Keratinocyte (primary cell): ENCODE measurements around the gene ZNF358. TPM values are rescaled to one million over a fixed set of nuclear protein-coding genes. Genes with fewer than 3 reads are reported as not detected.

Experiments
- DNase-seq: peaks from one replicate; pipeline ENCODE4 v3.0.0-alpha.2; 2011; ENCODE audit warnings: low read depth, missing footprints, low spot score
- FAIRE-seq: peaks from 2 replicates; lab custom pipeline; 2011; peaks lifted over from hg19 to GRCh38; lab: Jason Lieb, UNC
- H2AFZ ChIP-seq: 2 replicates; pipeline ENCODE4 v1.6.0; 2012; ENCODE audit warnings: low read length, control low read depth, inconsistent platforms; ENCODE audit not compliant: control insufficient read depth
- H3K27ac ChIP-seq: 2 replicates; pipeline ENCODE4 v1.5.1; 2011; ENCODE audit warnings: low read length; ENCODE audit not compliant: control insufficient read depth, insufficient read depth
- H3K27me3 ChIP-seq: 3 replicates; pipeline ENCODE4 v1.6.0; 2011; ENCODE audit warnings: low read length; ENCODE audit not compliant: control insufficient read depth, insufficient read depth; ENCODE audit errors: extremely low read depth
- H3K36me3 ChIP-seq, 2 experiments: 2 replicates in 1 of 2; 3 replicates in 1 of 2; pipeline ENCODE4 v1.5.1; 2011; ENCODE audit warnings: low read length in 2 of 2, mild to moderate bottlenecking in 1 of 2; ENCODE audit not compliant: control insufficient read depth in 2 of 2, insufficient read depth in 2 of 2; ENCODE audit errors: extremely low read depth in 1 of 2
- H3K4me1 ChIP-seq: 3 replicates; pipeline ENCODE4 v1.5.1; 2011; ENCODE audit warnings: low read length; ENCODE audit not compliant: control insufficient read depth, insufficient read depth; ENCODE audit errors: extremely low read depth
- H3K4me2 ChIP-seq: 3 replicates; pipeline ENCODE4 v1.6.0; 2011; ENCODE audit warnings: low read depth, low read length; ENCODE audit not compliant: control insufficient read depth, insufficient read depth; ENCODE audit errors: extremely low read depth
- H3K4me3 ChIP-seq, 3 experiments: fragments of 200-600 bp in 1 of 3; sonication (generic) in 1 of 3; 2 replicates in 2 of 3; 3 replicates in 1 of 3; pipeline ENCODE4 v1.5.1; 2011 to 2016; ENCODE audit warnings: low read length in 3 of 3, mild to moderate bottlenecking in 3 of 3, control low read depth in 2 of 3, inconsistent platforms in 1 of 3, low read depth in 1 of 3, mixed read lengths in 1 of 3, mixed run types in 1 of 3, moderate library complexity in 1 of 3; ENCODE audit not compliant: control insufficient read depth in 2 of 3, insufficient read depth in 2 of 3; ENCODE audit errors: extremely low read depth in 1 of 3
- H3K79me2 ChIP-seq: 2 replicates; pipeline ENCODE4 v1.6.0; 2012; ENCODE audit warnings: low read length; ENCODE audit not compliant: control insufficient read depth, insufficient read depth
- H3K9ac ChIP-seq: 3 replicates; pipeline ENCODE4 v1.6.0; 2011; ENCODE audit warnings: low read length; ENCODE audit not compliant: control insufficient read depth, insufficient read depth; ENCODE audit errors: extremely low read depth
- H3K9me1 ChIP-seq: 3 replicates; pipeline ENCODE4 v1.6.0; 2011; ENCODE audit warnings: low read length; ENCODE audit not compliant: control insufficient read depth, insufficient read depth; ENCODE audit errors: extremely low read depth
- H3K9me3 ChIP-seq: 2 replicates; pipeline ENCODE4 v1.5.1; 2012; ENCODE audit warnings: low read depth, low read length; ENCODE audit not compliant: control insufficient read depth
- H4K20me1 ChIP-seq: 3 replicates; pipeline ENCODE4 v1.6.0; 2011; ENCODE audit warnings: low read length; ENCODE audit not compliant: control insufficient read depth, insufficient read depth; ENCODE audit errors: extremely low read depth
- EZH2 ChIP-seq: IDR thresholded peaks from one replicate; pipeline ENCODE4 v1.6.1; 2012; ENCODE audit warnings: inconsistent platforms, mild to moderate bottlenecking, low read length, moderate library complexity
- dilution Hi-C: fragments of 300-500 bp; cut with MboI; formaldehyde crosslinking; loops from one replicate; pipeline ENCODE4 v1.7.0; 2020; ENCODE audit warnings: low sequenced_read_pairs; ENCODE audit not compliant: extremely low pct_ligation_motif_present
- polyA plus RNA-seq, 5 experiments: library from polyadenylated mRNA; depleted of rRNA in 3 of 5; stranded (reverse) in 3 of 5; stranded (forward) in 1 of 5; unstranded in 1 of 5; fragments of >200 nt; gene quantifications; 1 replicate in 1 of 5; 2 replicates in 3 of 5; 3 replicates in 1 of 5; pipeline versions ENCODE4 v1.2.1 to v1.2.3, GENCODE V29; 2011 to 2012; ENCODE audit warnings: missing spikeins in 2 of 5, low read depth in 1 of 5, low replicate concordance in 1 of 5
- TF ChIP-seq, protein P1 (sequence below), 3 experiments: IDR thresholded peaks in 1 of 3; conservative IDR thresholded peaks in 1 of 3; optimal IDR thresholded peaks in 1 of 3; 2 replicates in 2 of 3; 3 replicates in 1 of 3; pipeline versions ENCODE3 to v1.5.1; 2011; ENCODE audit warnings: low read length in 3 of 3, mild to moderate bottlenecking in 3 of 3, moderate library complexity in 2 of 3, control low read depth in 1 of 3, inconsistent platforms in 1 of 3; ENCODE audit not compliant: insufficient read depth in 2 of 3; ENCODE audit errors: extremely low read depth in 1 of 3

The ZNF358 gene
- polyA plus RNA-seq, 1 donor (not counting 4 experiments of a cell fraction or from before 2014, with no cell fraction given) = 8.5 TPM

DNA sequence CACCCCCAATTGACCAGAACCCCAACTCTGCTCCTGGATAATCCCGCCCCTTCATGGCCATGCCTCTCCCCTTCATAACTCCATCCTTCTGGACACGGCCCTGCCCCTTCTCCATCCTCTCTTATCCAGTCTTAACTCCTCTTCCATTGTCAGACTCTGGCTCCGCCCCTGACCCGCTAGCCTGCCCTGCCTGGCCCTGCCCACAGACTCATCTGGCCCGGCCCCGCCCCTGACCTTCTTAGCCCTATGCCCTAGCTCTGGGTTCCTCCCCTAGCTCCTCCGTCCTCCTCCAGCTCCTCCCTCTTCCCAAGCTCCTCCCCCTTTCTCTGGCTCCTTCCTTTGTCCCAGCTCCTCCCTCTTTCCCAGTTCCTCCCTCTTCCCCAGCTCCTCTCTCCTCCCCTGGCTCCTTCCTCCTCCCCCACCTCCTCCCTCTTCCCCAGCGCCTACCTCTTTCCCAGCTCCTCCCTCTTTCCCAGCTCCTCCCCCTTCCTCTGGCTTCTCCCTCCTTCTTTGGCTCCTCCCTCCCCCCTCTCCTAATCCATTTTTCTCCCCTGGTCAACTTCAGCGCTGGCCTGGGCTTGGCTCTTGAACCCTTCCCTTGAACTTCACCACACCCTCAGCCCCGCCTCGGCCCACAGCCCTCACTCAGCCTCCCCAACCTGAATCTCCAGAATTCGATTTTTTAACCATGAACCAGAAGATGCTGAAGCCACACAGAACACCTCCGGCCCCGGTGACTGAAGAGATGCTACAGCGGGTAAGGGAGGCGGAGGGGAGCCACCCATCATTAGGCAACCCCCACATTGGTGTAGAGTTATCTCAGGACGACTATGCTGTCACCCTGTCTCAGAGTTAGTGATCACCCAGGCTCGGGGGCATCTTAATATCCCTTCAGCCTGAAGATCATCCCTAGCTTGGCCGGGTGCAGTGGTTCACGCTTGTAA lies 9.2 kb upstream of the ZNF358 start:
- Histone ChIP-seq H3K27me3 (no peaks in the 10 kb centered on the region), H3K9me1 (no peaks in the 10 kb centered on the region), H2AFZ (peak overlapping the region; percentile 60), H3K9ac (no peak overlapping the region), H3K79me2 (no peaks in the 10 kb centered on the region), H3K4me3 (no peak overlapping the region), H3K4me2 (no peak overlapping the region), H3K9me3 (no peaks in the 10 kb centered on the region), H3K36me3 (no peaks in the 10 kb centered on the region), H3K4me1 (no peaks in the 10 kb centered on the region), H4K20me1 (no peaks in the 10 kb centered on the region), H3K27ac (no peak overlapping the region)
- dilution Hi-C loops = no loop called here
- no peak for TF ChIP-seq EZH2
- TF ChIP-seq, protein P1, sequence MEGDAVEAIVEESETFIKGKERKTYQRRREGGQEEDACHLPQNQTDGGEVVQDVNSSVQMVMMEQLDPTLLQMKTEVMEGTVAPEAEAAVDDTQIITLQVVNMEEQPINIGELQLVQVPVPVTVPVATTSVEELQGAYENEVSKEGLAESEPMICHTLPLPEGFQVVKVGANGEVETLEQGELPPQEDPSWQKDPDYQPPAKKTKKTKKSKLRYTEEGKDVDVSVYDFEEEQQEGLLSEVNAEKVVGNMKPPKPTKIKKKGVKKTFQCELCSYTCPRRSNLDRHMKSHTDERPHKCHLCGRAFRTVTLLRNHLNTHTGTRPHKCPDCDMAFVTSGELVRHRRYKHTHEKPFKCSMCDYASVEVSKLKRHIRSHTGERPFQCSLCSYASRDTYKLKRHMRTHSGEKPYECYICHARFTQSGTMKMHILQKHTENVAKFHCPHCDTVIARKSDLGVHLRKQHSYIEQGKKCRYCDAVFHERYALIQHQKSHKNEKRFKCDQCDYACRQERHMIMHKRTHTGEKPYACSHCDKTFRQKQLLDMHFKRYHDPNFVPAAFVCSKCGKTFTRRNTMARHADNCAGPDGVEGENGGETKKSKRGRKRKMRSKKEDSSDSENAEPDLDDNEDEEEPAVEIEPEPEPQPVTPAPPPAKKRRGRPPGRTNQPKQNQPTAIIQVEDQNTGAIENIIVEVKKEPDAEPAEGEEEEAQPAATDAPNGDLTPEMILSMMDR (optimal IDR thresholded peaks at IDR 0.05 in 1 of 3, IDR thresholded peaks at IDR 0.05 in 1 of 3, conservative IDR thresholded peaks at IDR 0.05 in 1 of 3; ENCODE audit: extremely low read depth in 1 of 3, insufficient read depth in 2 of 3, low read length in 3 of 3) = no peak
- no peak for DNase-seq
- FAIRE-seq = no peak

DNA sequence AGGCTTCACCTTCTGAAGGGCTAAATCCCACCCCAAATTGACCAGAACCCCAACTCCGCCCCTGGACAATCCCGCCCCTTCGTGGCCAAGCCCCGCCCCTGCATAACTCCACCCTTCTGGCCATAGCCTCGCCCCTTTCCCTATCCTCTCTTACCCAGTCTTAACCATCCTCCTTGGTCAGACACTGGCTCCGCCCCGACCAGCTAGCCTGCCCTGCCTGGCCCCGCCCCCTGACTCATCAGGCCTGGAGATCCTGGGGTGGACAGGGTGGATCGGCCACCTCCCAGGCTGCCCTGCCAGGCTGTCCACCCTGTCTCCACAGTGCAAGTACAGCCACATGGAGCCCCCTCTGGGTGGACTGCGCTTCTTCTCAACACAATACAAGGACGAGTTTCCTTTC lies 8.0 kb upstream of the ZNF358 start:
- TF ChIP-seq, protein P1 (optimal IDR thresholded peaks at IDR 0.05 in 1 of 3, IDR thresholded peaks at IDR 0.05 in 1 of 3, conservative IDR thresholded peaks at IDR 0.05 in 1 of 3; ENCODE audit: extremely low read depth in 1 of 3, insufficient read depth in 2 of 3, low read length in 3 of 3) = no peak
- no peak for TF ChIP-seq EZH2
- H3K9me3 ChIP-seq = no peaks in the 10 kb centered on the region
- no peaks in the 10 kb centered on the region for H4K20me1 ChIP-seq
- H3K79me2 ChIP-seq = no peaks in the 10 kb centered on the region
- H3K4me1 ChIP-seq = peaks cover 8% of the 10 kb centered on the region
- DNase-seq = no peak
- H3K4me2 ChIP-seq = no peak overlapping the region
- no peak overlapping the region for H3K4me3 ChIP-seq
- H3K9me1 ChIP-seq = no peaks in the 10 kb centered on the region
- H3K27me3 ChIP-seq = no peaks in the 10 kb centered on the region
- H3K27ac ChIP-seq = no peak overlapping the region
- H3K9ac ChIP-seq = no peak overlapping the region
- no peaks in the 10 kb centered on the region for H3K36me3 ChIP-seq
- dilution Hi-C loops = no loop called here
- H2AFZ ChIP-seq = no peak overlapping the region
- FAIRE-seq = no peak
